Upper lobe of left lung (tissue), 4 donors: Measurements from ENCODE around the gene ZNF738.

Experiments used
- CTCF ChIP-seq, 6 experiments: fragments of 450-650 bp in 4 of 6; fragments of 200-600 bp in 2 of 6; sonication (generic) in 2 of 6; IDR thresholded peaks; one replicate each; pipeline ENCODE4 v1.5.1; 2016 to 2019; ENCODE audit warnings: antibody characterized with exemption in 6 of 6
- EP300 ChIP-seq, 4 donors: sonication (generic); formaldehyde crosslinking; IDR thresholded peaks; one replicate each; pipeline ENCODE4 v1.5.1; 2017; ENCODE audit warnings: antibody characterized with exemption in 4 of 4, control low read depth in 2 of 4
- POLR2A ChIP-seq, 4 donors: fragments of 450-650 bp; IDR thresholded peaks; one replicate each; pipeline ENCODE4 v1.5.1; 2016 to 2017; ENCODE audit warnings: antibody characterized with exemption in 4 of 4, mild to moderate bottlenecking in 2 of 4
- POLR2AphosphoS5 ChIP-seq, 2 donors: sonication (generic); formaldehyde crosslinking; IDR thresholded peaks; one replicate each; pipeline ENCODE4 v1.5.1; 2017; ENCODE audit warnings: antibody characterized with exemption in 2 of 2

- TF ChIP-seq CTCF (IDR thresholded peaks at IDR 0.05) (no peak), POLR2A (IDR thresholded peaks at IDR 0.05) (no peak), POLR2AphosphoS5 (IDR thresholded peaks at IDR 0.05) (no peak), EP300 (IDR thresholded peaks at IDR 0.05) (no peak)
These were observed 41.0 kb upstream of the ZNF738 start for GRCh38 chr19:21317821-21318220.
